Mesothelial cell of epicardium (in vitro differentiated cells): Measurements from ENCODE around the gene SLC22A15. TPM values are rescaled to one million over a fixed set of nuclear protein-coding genes. Genes with fewer than 3 reads are reported as not detected.

ENCODE experiments used
- DNase-seq, 2 experiments: peaks; one replicate each; pipeline ENCODE4 v3.0.0; 2021; ENCODE audit warnings: low spot score in 2 of 2; ENCODE audit not compliant: unreplicated experiment in 2 of 2
- H3K27ac Mint-ChIP-seq: 2 replicates; pipeline ENCODE4 v1.8.0; 2021; ENCODE audit warnings: mixed read lengths
- H3K27me3 Mint-ChIP-seq: 2 replicates; pipeline ENCODE4 v1.8.0; 2021; ENCODE audit warnings: low read depth, mixed read lengths
- H3K36me3 Mint-ChIP-seq: 2 replicates; pipeline ENCODE4 v1.8.0; 2021; ENCODE audit warnings: mixed read lengths
- H3K4me1 Mint-ChIP-seq: 2 replicates; pipeline ENCODE4 v1.8.0; 2021; ENCODE audit warnings: mixed read lengths
- H3K4me3 Mint-ChIP-seq: 2 replicates; pipeline ENCODE4 v1.8.0; 2021; ENCODE audit warnings: mild to moderate bottlenecking, moderate library complexity, mixed read lengths
- H3K9me3 Mint-ChIP-seq: 2 replicates; pipeline ENCODE4 v1.8.0; 2021; ENCODE audit warnings: mixed read lengths
- CTCF ChIP-seq: fragments of 200-600 bp; sonication (generic); IDR thresholded peaks from one replicate; pipeline ENCODE4 v1.5.0; 2021; ENCODE audit warnings: antibody characterized with exemption; ENCODE audit not compliant: unreplicated experiment
- total RNA-seq: library from RNA; stranded (reverse); gene quantifications from 3 replicates; pipeline ENCODE4 v1.2.1, GENCODE V29; 2021

The SLC22A15 gene
- total RNA-seq, 1 donor from 2014 or later: 10.1 TPM

DNA sequence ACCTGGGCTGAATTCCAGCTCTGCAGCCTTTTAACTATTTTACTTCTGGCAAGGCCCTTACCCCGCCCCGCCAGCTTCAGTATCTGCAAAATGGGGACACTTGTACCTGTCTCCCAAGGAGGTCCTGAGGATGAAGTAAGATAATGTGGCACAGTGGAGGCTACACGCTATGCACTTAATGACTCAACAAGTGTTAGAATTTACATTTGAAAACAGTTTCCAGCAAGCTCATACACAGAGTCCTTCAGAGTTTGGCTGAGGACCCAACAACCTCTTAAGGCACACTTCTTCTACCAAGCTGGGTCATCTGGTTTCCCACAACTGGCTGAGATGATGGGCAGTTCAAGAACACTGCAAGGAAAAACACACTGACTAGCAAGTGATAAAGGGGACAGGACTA lies 30.2 kb upstream of the SLC22A15 start:
- H3K27me3 Mint-ChIP-seq: peaks cover 2% of the 10 kb centered on the region
- H3K9me3 Mint-ChIP-seq: no peaks in the 10 kb centered on the region
- H3K4me3 Mint-ChIP-seq: no peak overlapping the region
- no peak for TF ChIP-seq CTCF
- H3K36me3 Mint-ChIP-seq: no peaks in the 10 kb centered on the region
- no peak for DNase-seq
- no peak overlapping the region for H3K27ac Mint-ChIP-seq
- H3K4me1 Mint-ChIP-seq: peaks cover 2% of the 10 kb centered on the region

- Mint-ChIP-seq H3K4me1 (peaks cover 7% of the 10 kb centered on the region), H3K27ac (no peak overlapping the region), H3K36me3 (no peaks in the 10 kb centered on the region), H3K4me3 (no peak overlapping the region), H3K9me3 (no peaks in the 10 kb centered on the region), H3K27me3 (peaks cover 2% of the 10 kb centered on the region)
- no peak for DNase-seq
- no peak for TF ChIP-seq CTCF
These were observed 27.2 kb upstream of the SLC22A15 start for GRCh38 chr1:115949156-115949555.

- H3K27ac Mint-ChIP-seq: no peak overlapping the region
- peaks cover 5% of the 10 kb centered on the region for H3K4me1 Mint-ChIP-seq
- no peak for DNase-seq
- H3K27me3 Mint-ChIP-seq: peaks cover 4% of the 10 kb centered on the region
- H3K9me3 Mint-ChIP-seq: no peaks in the 10 kb centered on the region
- no peak overlapping the region for H3K4me3 Mint-ChIP-seq
- TF ChIP-seq CTCF: no peak
- no peaks in the 10 kb centered on the region for H3K36me3 Mint-ChIP-seq
These were observed 24.8 kb upstream of the SLC22A15 start for GRCh38 chr1:115951560-115951959.

DNA sequence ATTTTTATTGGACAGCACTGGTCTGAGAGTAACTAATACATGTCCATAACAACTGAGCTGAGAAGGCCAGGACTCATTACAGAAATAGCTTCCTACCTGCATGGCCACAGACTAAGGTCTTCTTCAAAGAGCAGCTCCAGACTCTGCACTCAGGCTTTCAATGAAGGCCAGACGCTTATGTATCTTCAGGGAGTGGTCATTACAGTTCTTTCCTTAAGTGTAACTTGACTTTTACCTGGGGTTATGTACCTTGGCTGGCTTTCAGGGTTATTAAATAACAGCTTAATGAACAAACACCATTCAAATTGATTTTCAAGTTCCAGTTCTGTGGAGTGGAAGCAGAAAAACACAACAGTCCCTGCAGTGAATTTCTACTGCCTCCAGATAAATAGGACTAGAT lies 23.8 kb upstream of the SLC22A15 start:
- Mint-ChIP-seq H3K36me3 (no peaks in the 10 kb centered on the region), H3K9me3 (no peaks in the 10 kb centered on the region), H3K27me3 (peaks cover 8% of the 10 kb centered on the region), H3K27ac (no peak overlapping the region), H3K4me3 (no peak overlapping the region), H3K4me1 (peaks cover 5% of the 10 kb centered on the region)
- DNase-seq: no peak
- no peak for TF ChIP-seq CTCF

DNA sequence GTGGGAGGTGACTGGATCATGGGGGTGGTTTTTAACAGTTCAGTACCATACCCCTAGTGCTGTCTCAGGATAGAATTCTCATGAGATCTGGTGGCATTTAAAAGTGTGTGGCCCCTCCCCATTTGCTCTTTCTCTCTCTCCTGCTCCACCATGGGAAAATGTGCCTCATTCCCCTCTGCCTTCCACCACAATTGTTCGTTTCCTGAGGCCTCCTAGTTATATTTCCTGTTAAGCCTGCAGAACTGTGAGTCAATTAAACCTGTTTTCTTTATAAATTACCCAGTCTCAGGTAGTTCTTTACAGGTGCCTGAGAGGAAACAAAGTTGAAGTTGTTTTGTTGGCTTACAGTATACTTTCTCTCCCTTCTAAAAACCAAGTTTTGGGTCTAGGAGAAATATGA lies 23.1 kb upstream of the SLC22A15 start:
- DNase-seq: no peak
- no peak for TF ChIP-seq CTCF
- Mint-ChIP-seq H3K4me1 (peaks cover 5% of the 10 kb centered on the region), H3K27me3 (peaks cover 8% of the 10 kb centered on the region), H3K36me3 (no peaks in the 10 kb centered on the region), H3K27ac (no peak overlapping the region), H3K4me3 (no peak overlapping the region), H3K9me3 (no peaks in the 10 kb centered on the region)

DNA sequence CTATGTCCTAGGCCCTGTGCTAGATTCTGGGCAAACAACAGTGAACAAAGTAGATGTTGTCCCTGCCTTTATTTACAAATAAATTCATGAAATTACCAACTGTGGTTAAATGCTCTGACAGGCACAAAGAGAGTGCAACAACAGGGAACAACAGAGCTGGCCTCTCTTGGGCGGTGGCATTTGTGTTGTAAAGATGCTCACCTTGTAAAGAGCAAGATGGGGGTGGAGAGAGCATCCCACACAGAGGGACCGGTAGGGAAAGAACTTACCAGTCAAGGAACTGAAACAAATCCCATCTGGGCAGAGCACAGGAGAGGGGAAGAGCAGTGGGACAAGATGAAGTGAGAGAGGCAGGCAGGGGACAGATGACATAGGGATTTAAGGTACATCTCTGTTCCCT lies 21.6 kb upstream of the SLC22A15 start:
- Mint-ChIP-seq H3K36me3 (no peaks in the 10 kb centered on the region), H3K4me3 (no peak overlapping the region), H3K27me3 (peaks cover 10% of the 10 kb centered on the region), H3K4me1 (peaks cover 5% of the 10 kb centered on the region), H3K27ac (no peak overlapping the region), H3K9me3 (no peaks in the 10 kb centered on the region)
- TF ChIP-seq CTCF: no peak
- no peak for DNase-seq
